Thoracic aorta (tissue), 2 donors: ENCODE measurements around the gene RBMS3. TPM values are rescaled to one million over a fixed set of nuclear protein-coding genes. Genes with fewer than 3 reads are reported as not detected.

ENCODE experiments used
- ATAC-seq: fragments of 150-250 bp; one replicate; pipeline ENCODE4 v1.8.0; 2017; ENCODE audit warnings: low read depth; ENCODE audit not compliant: insufficient number of reproducible peaks, low FRiP score
- DNase-seq: peaks from one replicate; pipeline ENCODE4 v3.0.0-alpha.2; 2020; ENCODE audit warnings: low spot score
- H3K27ac ChIP-seq, 2 donors: fragments of 200-600 bp; sonication (generic); 1 replicate in 1 of 2; 2 replicates in 1 of 2; pipeline ENCODE4 v1.5.1; 2016; ENCODE audit warnings: mild to moderate bottlenecking in 2 of 2, moderate library complexity in 2 of 2
- H3K27me3 ChIP-seq: fragments of 200-600 bp; sonication (generic); replicated peaks from 2 replicates; pipeline ENCODE4 v1.6.0; 2016; ENCODE audit warnings: mild to moderate bottlenecking; ENCODE audit not compliant: insufficient read depth
- H3K36me3 ChIP-seq: fragments of 200-600 bp; sonication (generic); one replicate; pipeline ENCODE4 v1.5.1; 2016
- H3K4me1 ChIP-seq, 2 donors: fragments of 200-600 bp; sonication (generic); 1 replicate in 1 of 2; 2 replicates in 1 of 2; pipeline versions ENCODE4 v1.5.1 to v1.6.0; 2016; ENCODE audit warnings: low read depth in 2 of 2, mild to moderate bottlenecking in 1 of 2; ENCODE audit not compliant: control insufficient read depth in 1 of 2
- H3K4me3 ChIP-seq: fragments of 200-600 bp; sonication (generic); 2 replicates; pipeline ENCODE4 v1.5.1; 2016; ENCODE audit warnings: mild to moderate bottlenecking
- H3K9me3 ChIP-seq: fragments of 200-600 bp; sonication (generic); 2 replicates; pipeline ENCODE4 v1.5.1; 2016
- CTCF ChIP-seq: fragments of 200-600 bp; sonication (generic); IDR thresholded peaks from one replicate; pipeline ENCODE4 v1.5.1; 2019; ENCODE audit warnings: antibody characterized with exemption
- total RNA-seq, 2 donors: library from RNA; depleted of rRNA; stranded (reverse); fragments of >200 nt; gene quantifications; one replicate each; pipeline versions ENCODE4 v1.1.0 to v1.2.3, GENCODE V29; 2016

RBMS3 gene
- total RNA-seq, 2 donors from 2014 or later = 149 to 186 TPM

- H3K27me3 ChIP-seq = no peaks in the 10 kb centered on the region
- no peaks in the 10 kb centered on the region for H3K9me3 ChIP-seq
- ATAC-seq (no peak), DNase-seq (no peak)
- no peaks in the 10 kb centered on the region for H3K36me3 ChIP-seq
- H3K4me1 ChIP-seq = peaks cover 12 to 39% of the 10 kb centered on the region in 2 donors
- no peak overlapping the region for H3K4me3 ChIP-seq
- no peak for TF ChIP-seq CTCF
- H3K27ac ChIP-seq = no peak overlapping the region
Measured at GRCh38 chr3:29307295-29307694, 26.4 kb downstream of the RBMS3 start.

DNA sequence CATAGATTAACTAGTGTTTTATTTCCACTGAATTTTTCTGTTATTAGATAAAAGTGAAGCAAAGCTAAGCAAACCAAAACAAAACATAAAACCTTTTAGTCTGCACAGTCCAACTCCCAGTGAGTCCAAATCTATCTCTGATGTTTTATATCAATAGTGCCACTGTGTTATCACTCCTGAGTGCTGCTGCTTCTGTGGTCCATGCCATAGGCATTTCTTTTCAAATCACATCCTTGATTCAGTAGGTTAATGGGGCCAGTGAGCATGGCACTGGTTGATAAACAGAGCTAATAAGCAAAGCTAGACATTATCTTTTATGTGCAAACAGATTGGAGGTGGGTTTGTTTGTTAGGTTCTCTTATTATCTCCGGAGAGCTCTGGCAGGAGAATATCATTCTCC is 30.0 kb downstream of the RBMS3 start:
- H3K36me3 ChIP-seq = no peaks in the 10 kb centered on the region
- H3K4me1 ChIP-seq = peaks cover 21 to 72% of the 10 kb centered on the region in 2 donors
- ATAC-seq = no peak
- no peaks in the 10 kb centered on the region for H3K27me3 ChIP-seq
- no peak overlapping the region for H3K4me3 ChIP-seq
- DNase-seq = no peak
- H3K27ac ChIP-seq = peak overlapping the region in 1 of 2 donors; percentile 42
- H3K9me3 ChIP-seq = no peaks in the 10 kb centered on the region
- no peak for TF ChIP-seq CTCF

DNA sequence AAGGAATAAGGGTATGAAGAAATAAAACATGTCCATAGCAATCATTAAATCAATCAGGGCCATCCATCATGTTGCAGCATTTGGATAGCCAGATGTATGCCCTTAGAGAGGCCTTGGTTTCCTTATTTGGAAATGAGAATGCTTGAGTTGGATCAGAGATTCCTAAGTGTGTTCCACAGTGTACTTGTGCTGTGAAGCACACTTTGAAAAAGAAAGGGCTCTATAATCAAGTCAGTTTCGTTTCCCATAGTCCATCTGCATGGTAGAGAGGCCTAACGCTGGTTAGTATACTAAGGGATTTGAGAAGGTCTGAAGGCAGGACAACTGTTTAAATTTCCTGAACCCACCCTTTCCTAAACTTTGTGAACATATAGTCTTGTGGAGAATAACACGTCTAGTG is 30.9 kb downstream of the RBMS3 start:
- Histone ChIP-seq H3K27me3 (no peaks in the 10 kb centered on the region), H3K9me3 (no peaks in the 10 kb centered on the region), H3K4me3 (peak overlapping the region; percentile 52), H3K36me3 (no peaks in the 10 kb centered on the region), H3K27ac (peak overlapping the region in 1 of 2 donors; percentile 42), H3K4me1 (peaks cover 21 to 69% of the 10 kb centered on the region in 2 donors)
- ATAC-seq (peak; percentile 29), DNase-seq (no peak)
- TF ChIP-seq CTCF = no peak

- no peak for TF ChIP-seq CTCF
- Histone ChIP-seq H3K36me3 (no peaks in the 10 kb centered on the region), H3K4me3 (no peak overlapping the region), H3K4me1 (peaks cover 21 to 63% of the 10 kb centered on the region in 2 donors), H3K27ac (peak overlapping the region; percentile 3 to 42), H3K27me3 (no peaks in the 10 kb centered on the region), H3K9me3 (no peaks in the 10 kb centered on the region)
- DNase-seq (no peak), ATAC-seq (no peak)
Measured at GRCh38 chr3:29312395-29312794, 31.5 kb downstream of the RBMS3 start.

- ATAC-seq (no peak), DNase-seq (no peak)
- Histone ChIP-seq H3K36me3 (no peaks in the 10 kb centered on the region), H3K27ac (peak overlapping the region; percentile 3 to 42), H3K9me3 (no peaks in the 10 kb centered on the region), H3K27me3 (no peaks in the 10 kb centered on the region), H3K4me1 (peaks cover 21 to 67% of the 10 kb centered on the region in 2 donors), H3K4me3 (peak overlapping the region; percentile 29)
- TF ChIP-seq CTCF = no peak
Measured at GRCh38 chr3:29312960-29313452, 32.1 kb downstream of the RBMS3 start.
